Measurements from ENCODE around the gene DUS2. TPM values are rescaled to one million over a fixed set of nuclear protein-coding genes. Genes with fewer than 3 reads are reported as not detected.

The DUS2 gene
- total RNA-seq, 1 experiment from 2014 or later = 27.9 TPM

DNA sequence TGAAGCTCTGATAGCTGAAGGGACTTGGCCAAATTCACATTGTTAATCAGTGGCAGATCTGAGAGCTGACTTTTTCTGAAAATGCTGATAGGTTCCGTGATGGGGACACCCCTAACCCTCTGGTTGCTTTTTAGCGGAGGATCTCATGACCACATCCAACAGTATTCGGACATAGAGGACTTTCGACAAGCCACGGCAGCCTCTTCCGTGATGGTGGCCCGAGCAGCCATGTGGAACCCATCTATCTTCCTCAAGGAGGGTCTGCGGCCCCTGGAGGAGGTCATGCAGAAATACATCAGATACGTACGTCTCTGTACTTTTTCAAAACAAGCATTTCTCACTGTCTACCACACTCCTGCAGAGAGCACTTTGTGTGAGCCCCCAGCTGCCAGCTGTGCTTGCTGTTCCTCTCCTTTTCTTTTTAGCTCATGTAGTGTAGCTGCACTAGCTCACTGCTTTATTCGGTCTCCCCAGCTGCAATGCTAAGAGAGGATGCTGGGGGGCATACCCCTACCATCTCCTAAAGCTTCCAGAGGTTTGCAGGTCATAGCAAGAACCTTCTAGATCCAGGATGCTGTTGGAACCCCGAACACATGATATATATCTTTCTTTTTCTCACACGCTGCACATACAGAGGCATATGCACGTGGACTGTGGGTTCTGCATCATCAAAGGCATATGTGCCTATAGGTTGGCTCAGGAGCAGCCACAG, 47.9 kb downstream of the DUS2 start:
- Mint-ChIP-seq H3K36me3 (peaks cover 38% of the 10 kb centered on the region), H3K27ac (no peak overlapping the region), H3K4me3 (no peak overlapping the region), H3K9me3 (no peaks in the 10 kb centered on the region), H3K4me1 (no peaks in the 10 kb centered on the region), H3K27me3 (ENCODE audit: low read depth) (no peaks in the 10 kb centered on the region)
- TF ChIP-seq ZNF396 (CRISPR knock-in tag; IDR thresholded peaks at IDR 0.05; ENCODE audit: borderline replicate concordance) (no peak), FOXP1 (CRISPR knock-in tag; IDR thresholded peaks at IDR 0.05; ENCODE audit: borderline replicate concordance) (no peak), NFE2L1 (CRISPR knock-in tag; IDR thresholded peaks at IDR 0.05) (no peak), SMAD3 (CRISPR knock-in tag; IDR thresholded peaks at IDR 0.05; ENCODE audit: borderline replicate concordance) (no peak), ZNF317 (CRISPR knock-in tag; IDR thresholded peaks at IDR 0.05; ENCODE audit: borderline replicate concordance, low read depth) (no peak), CTCF (IDR thresholded peaks at IDR 0.05) (no peak), OVOL2 (CRISPR knock-in tag; IDR thresholded peaks at IDR 0.05; ENCODE audit: borderline replicate concordance) (no peak), ZNF138 (CRISPR knock-in tag; conservative IDR thresholded peaks at IDR 0.05) (no peak), ATF1 (CRISPR knock-in tag; IDR thresholded peaks at IDR 0.05) (no peak), IRF1 (CRISPR knock-in tag; IDR thresholded peaks at IDR 0.05) (no peak), ATF2 (CRISPR knock-in tag; IDR thresholded peaks at IDR 0.05; ENCODE audit: borderline replicate concordance, low read depth) (no peak), SP1 (CRISPR knock-in tag; conservative IDR thresholded peaks at IDR 0.05) (no peak)
- DNase-seq (ENCODE audit: low spot score) (no peak), ATAC-seq (no peak)
- ChIA-PET CTCF (interaction anchor here (1.2 to 2.6 kb wide), 2 partner anchors 14 to 255 kb away, joined by 3 to 10 read pairs; partner anchors contain the start of gene NFATC3), POLR2A (no interaction called here)

DNA sequence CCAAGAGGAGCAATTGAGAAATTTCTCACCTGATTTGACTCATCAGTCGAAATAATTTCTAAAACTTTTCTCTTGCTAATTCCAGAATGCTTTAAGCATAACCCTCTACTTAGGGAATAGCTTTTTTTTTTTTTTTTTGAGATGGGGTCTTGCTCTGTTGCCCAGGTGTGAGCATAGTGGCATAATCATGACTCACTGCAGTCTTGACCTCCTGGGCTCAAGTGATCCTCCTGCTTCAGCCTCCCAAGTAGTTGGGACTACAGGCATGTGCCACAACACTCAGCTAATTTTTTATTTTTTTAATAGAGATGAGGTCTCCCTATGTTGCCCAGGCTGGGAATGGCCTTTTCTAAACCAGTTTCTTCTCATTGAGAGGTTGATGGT, 48.4 kb downstream of the DUS2 start:
- ATAC-seq (no peak), DNase-seq (ENCODE audit: low spot score) (no peak)
- ChIA-PET CTCF (interaction anchor here (1.2 to 2.6 kb wide), 2 partner anchors 13 to 255 kb away, joined by 3 to 10 read pairs; partner anchors contain the start of gene NFATC3), POLR2A (no interaction called here)
- Mint-ChIP-seq H3K4me3 (no peak overlapping the region), H3K4me1 (no peaks in the 10 kb centered on the region), H3K27ac (no peak overlapping the region), H3K36me3 (peaks cover 40% of the 10 kb centered on the region), H3K9me3 (no peaks in the 10 kb centered on the region), H3K27me3 (ENCODE audit: low read depth) (no peaks in the 10 kb centered on the region)
- TF ChIP-seq FOXJ3 (CRISPR knock-in tag; IDR thresholded peaks at IDR 0.05; ENCODE audit: borderline replicate concordance) (no peak), FOXK1 (CRISPR knock-in tag; IDR thresholded peaks at IDR 0.05) (no peak), ZNF396 (CRISPR knock-in tag; IDR thresholded peaks at IDR 0.05; ENCODE audit: borderline replicate concordance) (no peak), FOXP1 (CRISPR knock-in tag; IDR thresholded peaks at IDR 0.05; ENCODE audit: borderline replicate concordance) (no peak), ELF4 (CRISPR knock-in tag; IDR thresholded peaks at IDR 0.05; ENCODE audit: low read depth) (no peak), ZNF425 (CRISPR knock-in tag; conservative IDR thresholded peaks at IDR 0.05) (no peak)
- TF ChIP-seq, protein P1, sequence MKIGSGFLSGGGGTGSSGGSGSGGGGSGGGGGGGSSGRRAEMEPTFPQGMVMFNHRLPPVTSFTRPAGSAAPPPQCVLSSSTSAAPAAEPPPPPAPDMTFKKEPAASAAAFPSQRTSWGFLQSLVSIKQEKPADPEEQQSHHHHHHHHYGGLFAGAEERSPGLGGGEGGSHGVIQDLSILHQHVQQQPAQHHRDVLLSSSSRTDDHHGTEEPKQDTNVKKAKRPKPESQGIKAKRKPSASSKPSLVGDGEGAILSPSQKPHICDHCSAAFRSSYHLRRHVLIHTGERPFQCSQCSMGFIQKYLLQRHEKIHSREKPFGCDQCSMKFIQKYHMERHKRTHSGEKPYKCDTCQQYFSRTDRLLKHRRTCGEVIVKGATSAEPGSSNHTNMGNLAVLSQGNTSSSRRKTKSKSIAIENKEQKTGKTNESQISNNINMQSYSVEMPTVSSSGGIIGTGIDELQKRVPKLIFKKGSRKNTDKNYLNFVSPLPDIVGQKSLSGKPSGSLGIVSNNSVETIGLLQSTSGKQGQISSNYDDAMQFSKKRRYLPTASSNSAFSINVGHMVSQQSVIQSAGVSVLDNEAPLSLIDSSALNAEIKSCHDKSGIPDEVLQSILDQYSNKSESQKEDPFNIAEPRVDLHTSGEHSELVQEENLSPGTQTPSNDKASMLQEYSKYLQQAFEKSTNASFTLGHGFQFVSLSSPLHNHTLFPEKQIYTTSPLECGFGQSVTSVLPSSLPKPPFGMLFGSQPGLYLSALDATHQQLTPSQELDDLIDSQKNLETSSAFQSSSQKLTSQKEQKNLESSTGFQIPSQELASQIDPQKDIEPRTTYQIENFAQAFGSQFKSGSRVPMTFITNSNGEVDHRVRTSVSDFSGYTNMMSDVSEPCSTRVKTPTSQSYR (CRISPR knock-in tag; IDR thresholded peaks at IDR 0.05) = no peak
- TF ChIP-seq, protein P2, sequence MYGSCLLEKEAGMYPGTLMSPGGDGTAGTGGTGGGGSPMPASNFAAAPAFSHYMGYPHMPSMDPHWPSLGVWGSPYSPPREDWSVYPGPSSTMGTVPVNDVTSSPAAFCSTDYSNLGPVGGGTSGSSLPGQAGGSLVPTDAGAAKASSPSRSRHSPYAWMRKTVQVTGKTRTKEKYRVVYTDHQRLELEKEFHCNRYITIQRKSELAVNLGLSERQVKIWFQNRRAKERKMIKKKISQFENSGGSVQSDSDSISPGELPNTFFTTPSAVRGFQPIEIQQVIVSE (CRISPR knock-in tag; IDR thresholded peaks at IDR 0.05; ENCODE audit: borderline replicate concordance) = no peak
- TF ChIP-seq, protein P3, sequence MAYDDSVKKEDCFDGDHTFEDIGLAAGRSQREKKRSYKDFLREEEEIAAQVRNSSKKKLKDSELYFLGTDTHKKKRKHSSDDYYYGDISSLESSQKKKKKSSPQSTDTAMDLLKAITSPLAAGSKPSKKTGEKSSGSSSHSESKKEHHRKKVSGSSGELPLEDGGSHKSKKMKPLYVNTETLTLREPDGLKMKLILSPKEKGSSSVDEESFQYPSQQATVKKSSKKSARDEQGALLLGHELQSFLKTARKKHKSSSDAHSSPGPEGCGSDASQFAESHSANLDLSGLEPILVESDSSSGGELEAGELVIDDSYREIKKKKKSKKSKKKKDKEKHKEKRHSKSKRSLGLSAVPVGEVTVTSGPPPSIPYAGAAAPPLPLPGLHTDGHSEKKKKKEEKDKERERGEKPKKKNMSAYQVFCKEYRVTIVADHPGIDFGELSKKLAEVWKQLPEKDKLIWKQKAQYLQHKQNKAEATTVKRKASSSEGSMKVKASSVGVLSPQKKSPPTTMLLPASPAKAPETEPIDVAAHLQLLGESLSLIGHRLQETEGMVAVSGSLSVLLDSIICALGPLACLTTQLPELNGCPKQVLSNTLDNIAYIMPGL (CRISPR knock-in tag; IDR thresholded peaks at IDR 0.05) = no peak
